ENCODE measurements around the gene SHB. TPM values are rescaled to one million over a fixed set of nuclear protein-coding genes. Genes with fewer than 3 reads are reported as not detected.

Gene SHB
- polyA plus RNA-seq, 1 donor (not counting 4 experiments of a cell fraction or from before 2014, with no cell fraction given) = 10.9 TPM

GRCh38 chr9:37928552-37929430 lies 140.2 kb downstream of the SHB start:
- peaks cover 6% of the 10 kb centered on the region for H3K4me1 ChIP-seq (ENCODE audit: control insufficient read depth, extremely low read depth, insufficient read depth, low read length)
- peaks cover 9 to 13% of the 10 kb centered on the region in 2 experiments for H3K36me3 ChIP-seq (ENCODE audit: control insufficient read depth in 2 of 2, extremely low read depth in 1 of 2, insufficient read depth in 2 of 2, low read length in 2 of 2)
- DNase-seq (ENCODE audit: low read depth, low spot score) (no peak), FAIRE-seq (no peak)
- no peaks in the 10 kb centered on the region for H3K9me3 ChIP-seq (ENCODE audit: control insufficient read depth, low read depth, low read length)
- H2AFZ ChIP-seq (ENCODE audit: control insufficient read depth, low read length) = no peak overlapping the region
- no peak overlapping the region for H3K4me2 ChIP-seq (ENCODE audit: control insufficient read depth, extremely low read depth, insufficient read depth, low read depth, low read length)
- H3K4me3 ChIP-seq (ENCODE audit: control insufficient read depth in 2 of 3, extremely low read depth in 1 of 3, insufficient read depth in 2 of 3, low read depth in 1 of 3, low read length in 3 of 3) = no peak overlapping the region
- no peaks in the 10 kb centered on the region for H4K20me1 ChIP-seq (ENCODE audit: control insufficient read depth, extremely low read depth, insufficient read depth, low read length)
- TF ChIP-seq EZH2 (IDR thresholded peaks at IDR 0.05; ENCODE audit: low read length) (no peak), CTCF (optimal IDR thresholded peaks at IDR 0.05 in 1 of 3, IDR thresholded peaks at IDR 0.05 in 1 of 3, conservative IDR thresholded peaks at IDR 0.05 in 1 of 3; ENCODE audit: extremely low read depth in 1 of 3, insufficient read depth in 2 of 3, low read length in 3 of 3) (no peak)
- H3K9ac ChIP-seq (ENCODE audit: control insufficient read depth, extremely low read depth, insufficient read depth, low read length) = no peak overlapping the region
- no peak overlapping the region for H3K27ac ChIP-seq (ENCODE audit: control insufficient read depth, insufficient read depth, low read length)
- dilution Hi-C loops (cut with MboI; ENCODE audit: extremely low pct_ligation_motif_present, low sequenced_read_pairs) = no loop called here
- no peaks in the 10 kb centered on the region for H3K27me3 ChIP-seq (ENCODE audit: control insufficient read depth, extremely low read depth, insufficient read depth, low read length)
- no peaks in the 10 kb centered on the region for H3K9me1 ChIP-seq (ENCODE audit: control insufficient read depth, extremely low read depth, insufficient read depth, low read length)
- H3K79me2 ChIP-seq (ENCODE audit: control insufficient read depth, insufficient read depth, low read length) = peaks cover 14% of the 10 kb centered on the region

DNA sequence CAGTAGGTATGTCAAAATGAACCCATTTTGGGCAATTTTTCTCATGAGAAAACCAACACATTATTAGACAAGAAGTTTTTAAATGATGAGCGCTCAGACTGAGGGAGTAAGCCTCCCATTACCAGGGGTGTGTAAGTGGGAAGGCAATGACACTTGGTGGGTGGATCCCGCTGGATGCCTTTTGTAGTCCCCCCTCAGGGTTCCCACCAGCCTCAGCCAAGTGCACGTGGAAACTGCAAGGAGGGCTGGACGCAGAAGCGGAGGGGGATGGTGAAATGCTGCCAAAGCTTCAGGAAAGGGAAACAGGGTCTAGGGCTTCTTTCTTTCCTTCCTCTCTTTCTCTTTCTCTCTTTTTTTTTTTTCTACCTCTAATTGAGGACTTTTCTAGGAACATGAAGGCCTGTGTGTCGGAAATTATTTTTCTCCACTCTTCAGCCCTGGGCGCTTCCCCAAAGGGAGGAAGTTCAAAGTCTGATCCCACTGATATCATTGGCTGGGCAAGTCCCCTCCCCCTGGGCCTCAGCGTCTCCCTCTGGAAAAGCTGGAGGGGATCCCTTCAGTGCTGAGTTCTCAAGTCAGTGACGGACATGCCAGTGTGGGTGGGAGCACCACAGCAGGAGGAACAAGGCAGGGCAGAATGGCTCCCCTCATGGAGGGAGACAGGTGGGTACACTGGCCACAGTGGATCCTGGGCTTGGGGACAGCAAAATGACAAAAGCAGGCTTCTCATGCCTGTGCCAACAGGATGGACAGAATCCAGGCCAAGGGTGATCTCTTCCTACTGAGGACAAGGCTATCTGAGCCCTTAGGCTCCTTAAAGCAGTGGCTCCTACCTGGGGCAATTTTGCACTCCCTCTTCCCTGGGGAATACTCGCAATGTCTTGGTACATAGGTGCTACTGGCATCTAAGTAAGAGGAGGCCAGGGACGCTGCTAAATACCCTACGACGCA lies 141.2 kb downstream of the SHB start:
- Histone ChIP-seq H3K36me3 (ENCODE audit: control insufficient read depth in 2 of 2, extremely low read depth in 1 of 2, insufficient read depth in 2 of 2, low read length in 2 of 2) (peaks cover 10 to 11% of the 10 kb centered on the region in 2 experiments), H3K27me3 (ENCODE audit: control insufficient read depth, extremely low read depth, insufficient read depth, low read length) (no peaks in the 10 kb centered on the region), H2AFZ (ENCODE audit: control insufficient read depth, low read length) (no peak overlapping the region), H3K4me2 (ENCODE audit: control insufficient read depth, extremely low read depth, insufficient read depth, low read depth, low read length) (no peak overlapping the region), H4K20me1 (ENCODE audit: control insufficient read depth, extremely low read depth, insufficient read depth, low read length) (no peaks in the 10 kb centered on the region), H3K9me3 (ENCODE audit: control insufficient read depth, low read depth, low read length) (no peaks in the 10 kb centered on the region), H3K9ac (ENCODE audit: control insufficient read depth, extremely low read depth, insufficient read depth, low read length) (no peak overlapping the region), H3K4me3 (ENCODE audit: control insufficient read depth in 2 of 3, extremely low read depth in 1 of 3, insufficient read depth in 2 of 3, low read depth in 1 of 3, low read length in 3 of 3) (no peak overlapping the region), H3K79me2 (ENCODE audit: control insufficient read depth, insufficient read depth, low read length) (peaks cover 16% of the 10 kb centered on the region), H3K27ac (ENCODE audit: control insufficient read depth, insufficient read depth, low read length) (no peak overlapping the region), H3K9me1 (ENCODE audit: control insufficient read depth, extremely low read depth, insufficient read depth, low read length) (no peaks in the 10 kb centered on the region), H3K4me1 (ENCODE audit: control insufficient read depth, extremely low read depth, insufficient read depth, low read length) (peaks cover 15% of the 10 kb centered on the region)
- FAIRE-seq = no peak
- dilution Hi-C loops (cut with MboI; ENCODE audit: extremely low pct_ligation_motif_present, low sequenced_read_pairs) = no loop called here
- DNase-seq (ENCODE audit: low read depth, low spot score) = no peak
- TF ChIP-seq EZH2 (IDR thresholded peaks at IDR 0.05; ENCODE audit: low read length) = no peak
